HEK293T (cell line): ENCODE measurements around the gene CUZD1.

Experiments
- CTCF ChIA-PET: fragments of 350-600 bp; formaldehyde crosslinking; extraction: SDS; loops from one replicate; lab custom pipeline; 2021; ENCODE audit warnings: antibody characterized with exemption, inconsistent platforms; lab: Yijun Ruan, JAX
- POLR2A ChIA-PET: fragments of 350-600 bp; formaldehyde crosslinking; extraction: SDS; loops from one replicate; lab custom pipeline; 2020; ENCODE audit warnings: antibody characterized with exemption, inconsistent platforms; lab: Yijun Ruan, JAX
- DNase-seq: peaks from one replicate; pipeline ENCODE4 v3.0.0; 2012; ENCODE audit warnings: mixed read lengths; ENCODE audit errors: extremely low spot score
- ARNT ChIP-seq: fragments of 450-650 bp; IDR thresholded peaks from 2 replicates; pipeline ENCODE4 v1.6.1; 2017; ENCODE audit warnings: mild to moderate bottlenecking
- BHLHE40 ChIP-seq: fragments of 450-650 bp; IDR thresholded peaks from 2 replicates; pipeline ENCODE4 v1.6.1; 2016; ENCODE audit warnings: mild to moderate bottlenecking, moderate library complexity, borderline replicate concordance
- CTBP1 ChIP-seq: fragments of 450-650 bp; IDR thresholded peaks from 2 replicates; pipeline ENCODE4 v1.6.1; 2016; ENCODE audit warnings: borderline replicate concordance
- ELF4 ChIP-seq: fragments of 450-650 bp; IDR thresholded peaks from 2 replicates; pipeline ENCODE4 v1.6.1; 2017; ENCODE audit warnings: antibody characterized with exemption
- FOXA1 ChIP-seq: fragments of 450-650 bp; IDR thresholded peaks from 2 replicates; pipeline ENCODE4 v1.6.1; 2016; ENCODE audit warnings: mild to moderate bottlenecking
- FOXK2 ChIP-seq: fragments of 450-650 bp; IDR thresholded peaks from 2 replicates; pipeline ENCODE4 v1.6.1; 2016; ENCODE audit warnings: mild to moderate bottlenecking
- FOXM1 ChIP-seq: fragments of 450-650 bp; IDR thresholded peaks from 2 replicates; pipeline ENCODE4 v1.6.1; 2017; ENCODE audit warnings: mild to moderate bottlenecking, borderline replicate concordance
- HDGF ChIP-seq: fragments of 450-650 bp; IDR thresholded peaks from 2 replicates; pipeline ENCODE4 v1.6.1; 2017; ENCODE audit warnings: antibody characterized with exemption, borderline replicate concordance
- L3MBTL2 ChIP-seq: fragments of 450-650 bp; conservative IDR thresholded peaks from 2 replicates; pipeline ENCODE4 v1.6.1; 2016; ENCODE audit warnings: mild to moderate bottlenecking
- LEF1 ChIP-seq: fragments of 450-650 bp; IDR thresholded peaks from 2 replicates; pipeline ENCODE4 v1.6.1; 2017; ENCODE audit warnings: mild to moderate bottlenecking, borderline replicate concordance
- NFRKB ChIP-seq: fragments of 450-650 bp; IDR thresholded peaks from 2 replicates; pipeline ENCODE4 v1.6.1; 2016; ENCODE audit warnings: mild to moderate bottlenecking, moderate library complexity
- SP1 ChIP-seq: fragments of 450-650 bp; IDR thresholded peaks from 2 replicates; pipeline ENCODE4 v1.6.1; 2017
- SUZ12 ChIP-seq: fragments of 450-650 bp; IDR thresholded peaks from 2 replicates; pipeline ENCODE4 v1.6.1; 2016; ENCODE audit warnings: mild to moderate bottlenecking
- TARDBP ChIP-seq: fragments of 450-650 bp; IDR thresholded peaks from 2 replicates; pipeline ENCODE4 v1.6.1; 2016
- ZNF384 ChIP-seq: fragments of 450-650 bp; IDR thresholded peaks from 2 replicates; pipeline ENCODE4 v1.6.1; 2016
- TF ChIP-seq, protein P1 (sequence below): fragments of 450-650 bp; IDR thresholded peaks from 2 replicates; pipeline ENCODE4 v1.6.1; 2016

The CUZD1 gene

DNA sequence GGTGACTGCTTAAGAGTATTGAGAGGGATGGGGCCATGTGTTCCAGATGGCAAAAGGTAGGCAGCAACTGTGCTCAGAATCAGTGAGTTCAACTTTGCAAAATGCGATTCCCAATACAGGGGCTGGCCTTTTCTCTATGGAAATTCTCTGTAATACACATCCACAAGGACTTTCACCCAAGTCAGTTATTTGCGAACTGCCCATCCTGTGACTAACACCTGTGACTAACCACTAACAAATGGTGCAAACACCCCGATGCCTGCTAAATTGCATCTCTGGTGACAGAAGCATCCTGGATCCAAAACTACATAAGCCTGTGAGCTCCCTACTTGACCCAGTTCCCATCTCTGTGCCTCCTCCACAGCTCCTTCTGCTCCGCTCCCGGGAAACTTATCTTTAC is 9.0 kb upstream of the CUZD1 start:
- no peak for DNase-seq
- TF ChIP-seq LEF1, result no peak
- CTCF ChIA-PET, result no interaction called here
- POLR2A ChIA-PET, result no interaction called here

DNA sequence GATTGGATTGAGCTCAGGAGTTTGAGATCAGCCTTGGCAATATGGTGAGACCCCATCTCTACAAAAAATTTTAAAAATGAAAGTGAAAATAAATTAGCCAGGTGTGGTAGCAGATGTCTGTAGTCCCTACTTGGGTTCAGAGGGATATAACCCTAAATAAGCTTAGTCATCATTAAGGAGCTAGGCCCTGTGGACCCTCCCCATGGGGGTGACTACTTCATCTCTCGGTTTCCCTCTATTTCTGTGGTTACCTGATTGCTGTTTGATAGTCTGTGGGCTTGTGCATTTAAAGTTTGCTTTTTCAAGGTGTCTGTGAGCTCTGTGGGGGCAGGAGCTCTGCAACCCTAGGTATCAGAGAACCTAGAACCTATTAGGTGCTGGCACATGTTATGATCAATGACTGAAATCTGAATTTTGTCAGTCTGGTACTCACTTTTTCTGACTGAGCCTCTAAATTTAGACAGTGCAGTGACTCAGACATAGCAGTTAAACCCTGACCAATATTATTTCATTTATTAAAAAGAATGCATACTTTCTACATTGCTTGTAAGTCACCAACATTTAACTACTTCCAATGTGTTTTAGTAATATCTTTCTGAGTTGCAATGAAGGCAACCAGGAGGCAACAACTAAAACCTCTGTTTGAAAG is 8.1 kb upstream of the CUZD1 start:
- CTCF ChIA-PET, result no interaction called here
- no peak for DNase-seq
- POLR2A ChIA-PET, result no interaction called here
- TF ChIP-seq LEF1 (no peak), ELF4 (no peak), ARNT (no peak), SUZ12 (no peak), FOXM1 (no peak), SP1 (no peak), L3MBTL2 (no peak), ZNF384 (no peak), FOXA1 (no peak)
- TF ChIP-seq, protein P1, sequence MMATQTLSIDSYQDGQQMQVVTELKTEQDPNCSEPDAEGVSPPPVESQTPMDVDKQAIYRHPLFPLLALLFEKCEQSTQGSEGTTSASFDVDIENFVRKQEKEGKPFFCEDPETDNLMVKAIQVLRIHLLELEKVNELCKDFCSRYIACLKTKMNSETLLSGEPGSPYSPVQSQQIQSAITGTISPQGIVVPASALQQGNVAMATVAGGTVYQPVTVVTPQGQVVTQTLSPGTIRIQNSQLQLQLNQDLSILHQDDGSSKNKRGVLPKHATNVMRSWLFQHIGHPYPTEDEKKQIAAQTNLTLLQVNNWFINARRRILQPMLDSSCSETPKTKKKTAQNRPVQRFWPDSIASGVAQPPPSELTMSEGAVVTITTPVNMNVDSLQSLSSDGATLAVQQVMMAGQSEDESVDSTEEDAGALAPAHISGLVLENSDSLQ, result no peak

DNA sequence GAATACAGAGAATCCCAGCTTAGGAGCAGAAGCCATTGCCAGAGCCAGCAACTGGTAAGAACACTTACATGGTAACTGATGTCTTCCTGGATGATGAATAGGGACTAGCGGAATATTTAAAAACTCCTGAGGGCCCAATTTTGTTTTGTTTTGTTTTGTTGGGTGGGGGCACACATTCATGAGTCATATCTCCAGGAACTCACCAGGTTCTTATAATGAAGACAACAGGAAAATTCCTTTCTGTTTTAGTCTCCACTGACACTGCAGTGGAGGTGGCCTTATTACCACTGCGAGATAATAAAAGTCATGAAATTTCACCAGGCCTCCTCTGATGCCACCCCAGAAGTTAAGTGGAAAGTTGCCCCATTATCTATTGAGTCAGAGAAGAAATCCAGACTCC is 6.6 kb upstream of the CUZD1 start:
- POLR2A ChIA-PET, result no interaction called here
- no peak for TF ChIP-seq ZNF384
- no peak for TF ChIP-seq NFRKB
- TF ChIP-seq HDGF, result no peak
- TF ChIP-seq FOXK2, result no peak
- no peak for TF ChIP-seq TARDBP
- no peak for TF ChIP-seq FOXA1
- TF ChIP-seq ARNT, result no peak
- TF ChIP-seq FOXM1, result no peak
- no peak for TF ChIP-seq ELF4
- no peak for TF ChIP-seq LEF1
- no peak for TF ChIP-seq BHLHE40
- no peak for TF ChIP-seq L3MBTL2
- no peak for TF ChIP-seq SUZ12
- DNase-seq, result no peak
- CTCF ChIA-PET, result interaction anchor here (1.1 kb wide), 1 partner anchor 169 kb away, joined by 4 read pairs; no protein-coding TSS in a partner anchor

DNA sequence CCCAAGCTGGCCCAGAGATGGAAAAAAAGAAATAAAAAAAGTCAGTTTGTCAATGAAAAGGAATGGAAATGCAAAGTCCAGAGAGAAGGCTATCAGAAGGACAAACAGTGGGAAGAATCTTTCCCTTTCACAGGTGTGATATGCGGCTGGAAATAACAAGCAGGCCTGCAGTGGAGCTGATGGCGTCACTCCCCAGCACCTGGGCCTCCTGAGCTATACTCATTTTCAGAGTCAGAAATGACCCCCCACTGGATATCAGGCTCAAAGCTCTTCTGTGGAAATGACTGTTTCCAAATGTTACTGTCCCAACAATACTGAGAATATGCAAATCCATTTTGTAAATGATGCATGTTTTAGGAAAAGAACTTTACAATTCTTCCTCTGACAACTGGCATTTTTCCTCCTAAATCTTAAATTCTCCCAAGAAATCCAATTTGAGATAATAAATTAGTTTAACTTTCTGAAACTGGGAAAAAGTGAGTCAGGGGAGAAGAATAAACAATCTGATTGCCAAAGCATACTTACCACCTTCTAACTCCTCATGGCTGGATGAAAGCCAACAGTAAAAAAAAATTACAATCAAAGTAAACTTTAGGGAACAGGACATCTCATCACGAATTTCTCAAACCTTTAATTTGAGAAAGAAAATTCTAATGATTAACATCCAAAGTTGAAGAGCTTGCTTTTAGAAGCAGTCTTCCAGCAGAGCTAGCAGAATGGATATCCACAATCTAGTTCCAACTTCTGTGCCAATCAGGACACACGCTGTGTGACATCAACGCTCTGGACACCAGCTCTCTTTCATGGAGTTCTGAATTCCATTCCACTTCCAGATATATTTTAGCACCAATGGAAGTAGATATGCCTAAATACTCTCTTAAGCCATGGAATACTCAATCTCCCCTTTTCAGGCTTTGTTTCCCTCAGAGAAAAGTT is 5.3 kb upstream of the CUZD1 start:
- DNase-seq, result no peak
- POLR2A ChIA-PET, result no interaction called here
- TF ChIP-seq NFRKB (no peak), BHLHE40 (no peak), HDGF (no peak), SUZ12 (no peak), CTBP1 (no peak), ELF4 (no peak), ZNF384 (no peak), FOXK2 (no peak), ARNT (no peak), FOXM1 (no peak), SP1 (no peak), TARDBP (no peak), FOXA1 (no peak), LEF1 (no peak)
- CTCF ChIA-PET, result no interaction called here

DNA sequence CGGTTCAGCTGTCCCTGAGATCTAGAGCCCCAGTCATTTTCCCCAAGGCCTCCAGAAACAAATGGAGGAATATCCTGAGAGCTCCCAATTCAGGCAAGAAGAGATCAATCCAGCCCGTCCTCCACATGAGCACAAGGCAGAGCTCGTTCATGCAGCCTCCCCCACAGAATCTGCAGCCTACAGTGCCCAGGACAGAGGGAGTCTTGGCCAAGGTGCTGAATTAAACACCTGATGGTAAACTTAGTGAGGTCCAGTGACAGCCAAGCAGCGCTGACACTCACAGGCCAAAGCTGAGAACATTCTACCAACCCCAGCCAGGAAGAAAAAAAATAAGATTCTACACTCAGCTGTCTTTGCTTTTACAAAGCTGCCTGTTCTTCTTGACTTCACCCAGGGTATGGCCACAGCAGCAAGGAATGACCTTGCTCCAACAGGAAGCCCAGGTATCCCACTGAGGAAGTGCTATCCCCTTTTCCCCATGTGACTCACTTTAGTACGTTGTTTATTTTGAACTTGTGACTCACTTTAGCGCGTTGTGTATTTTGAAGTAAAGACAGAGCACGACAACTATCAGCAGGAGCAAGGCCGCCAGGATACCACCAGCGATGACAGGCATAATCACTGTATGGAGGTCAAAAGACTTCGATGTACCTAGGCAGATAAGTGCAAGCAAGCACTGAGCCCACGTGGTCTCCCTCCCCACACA is 4.4 kb upstream of the CUZD1 start:
- CTCF ChIA-PET, result no interaction called here

DNA sequence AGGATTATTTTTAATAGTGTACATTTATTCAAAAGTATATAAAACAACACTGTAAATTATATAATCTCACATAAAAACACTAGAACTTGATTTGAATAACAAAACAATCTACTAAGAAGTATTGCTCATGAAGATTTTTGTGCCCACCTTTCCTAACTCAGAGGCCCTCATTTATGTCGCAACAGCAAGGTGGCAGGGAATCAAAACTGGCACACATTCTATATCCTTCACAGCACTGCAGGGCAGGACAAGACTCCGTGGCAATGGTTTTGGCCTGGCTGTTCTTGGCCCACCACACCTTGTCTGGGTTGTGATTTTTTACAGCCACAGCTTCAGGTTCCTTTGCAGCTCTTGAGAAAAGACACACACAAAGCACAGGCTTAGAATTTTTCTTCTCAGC is 3.4 kb upstream of the CUZD1 start:
- no peak for TF ChIP-seq BHLHE40
- TF ChIP-seq ZNF384, result no peak
- TF ChIP-seq TARDBP, result no peak
- TF ChIP-seq FOXM1, result no peak
- no peak for TF ChIP-seq NFRKB
- TF ChIP-seq, protein P1, result no peak
- TF ChIP-seq HDGF, result no peak
- CTCF ChIA-PET, result no interaction called here
- POLR2A ChIA-PET, result no interaction called here
- no peak for DNase-seq

More for the DNA sequence above, 4.4 kb upstream of the CUZD1 start:
- POLR2A ChIA-PET, result no interaction called here
- no peak for DNase-seq
- no peak for TF ChIP-seq HDGF
- no peak for TF ChIP-seq L3MBTL2
- TF ChIP-seq BHLHE40, result no peak
- no peak for TF ChIP-seq FOXA1
- no peak for TF ChIP-seq TARDBP
